GM21515 (cell line): Measurements from ENCODE around the gene FOXO1.

ENCODE experiments used
- ATAC-seq: cut with Tn5 transposase; IDR thresholded peaks from one replicate; pipeline ENCODE4 v1.9.1; 2021; ENCODE audit not compliant: unreplicated experiment

FOXO1 gene

DNA sequence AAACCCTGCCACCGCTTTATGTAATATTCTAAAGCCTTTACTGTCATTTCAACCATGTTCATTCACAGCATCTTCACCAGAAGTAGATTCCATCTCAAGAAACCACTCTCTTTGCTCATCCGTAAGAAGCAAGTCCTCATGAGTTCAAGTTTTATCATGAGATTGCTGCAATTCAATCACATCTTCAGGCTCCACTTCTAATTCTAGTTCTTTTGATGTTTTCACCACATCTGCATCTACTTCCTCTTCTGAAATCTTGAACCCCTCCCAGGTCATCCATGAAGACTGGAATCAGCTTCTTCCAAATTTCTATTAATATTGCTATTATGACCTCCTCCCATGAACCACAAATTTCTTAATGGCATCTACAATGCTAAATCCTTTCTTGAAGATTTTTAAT lies 83.9 kb downstream of the FOXO1 start:
- no peak for ATAC-seq

DNA sequence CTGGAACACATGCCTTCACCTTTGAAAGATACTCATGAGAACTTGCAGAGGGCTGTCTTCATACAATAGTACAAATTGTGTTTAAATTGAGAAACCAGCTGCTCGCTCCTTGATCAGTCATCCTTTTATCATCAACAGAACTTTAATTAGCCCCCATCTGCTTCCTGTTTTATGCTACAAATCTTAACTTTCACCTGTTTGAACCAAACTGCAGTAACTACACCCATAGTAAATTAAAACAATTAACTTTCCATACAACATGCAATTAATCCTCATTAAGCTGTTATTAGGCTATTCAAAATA lies 85.2 kb downstream of the FOXO1 start:
- ATAC-seq = no peak

DNA sequence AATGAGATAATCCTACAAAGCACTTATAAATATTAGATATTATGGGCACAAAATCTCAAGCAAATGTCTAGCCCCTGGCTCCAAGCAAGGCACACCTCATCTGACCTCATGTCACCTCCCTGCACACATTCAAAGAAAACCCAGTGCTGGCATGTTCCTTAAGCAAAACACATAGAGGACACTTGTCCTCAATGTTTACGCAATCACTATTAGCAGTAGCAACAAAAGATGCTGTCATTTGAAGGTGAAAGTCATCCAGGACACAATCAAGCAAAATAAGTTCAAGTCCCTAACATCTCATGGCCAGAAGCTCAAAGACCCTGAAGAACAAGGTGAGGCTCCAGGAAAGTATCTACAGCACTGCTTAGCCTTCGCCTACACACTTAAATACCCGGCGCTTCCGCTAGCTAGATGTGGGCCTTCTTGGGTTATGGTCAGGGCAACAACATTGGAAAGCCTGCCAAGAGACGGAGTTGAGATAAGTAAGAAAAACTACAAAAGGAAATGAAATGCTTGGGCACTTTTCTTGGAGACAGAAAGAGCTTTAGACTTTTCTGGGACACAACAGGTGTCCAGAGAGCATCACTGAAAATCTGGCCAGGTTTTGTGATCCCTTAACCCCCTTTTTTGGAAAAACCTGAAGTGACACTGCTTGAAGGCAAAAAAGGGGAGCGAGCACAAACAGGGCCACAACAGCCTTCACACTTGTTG lies 85.7 kb downstream of the FOXO1 start:
- ATAC-seq = no peak

DNA sequence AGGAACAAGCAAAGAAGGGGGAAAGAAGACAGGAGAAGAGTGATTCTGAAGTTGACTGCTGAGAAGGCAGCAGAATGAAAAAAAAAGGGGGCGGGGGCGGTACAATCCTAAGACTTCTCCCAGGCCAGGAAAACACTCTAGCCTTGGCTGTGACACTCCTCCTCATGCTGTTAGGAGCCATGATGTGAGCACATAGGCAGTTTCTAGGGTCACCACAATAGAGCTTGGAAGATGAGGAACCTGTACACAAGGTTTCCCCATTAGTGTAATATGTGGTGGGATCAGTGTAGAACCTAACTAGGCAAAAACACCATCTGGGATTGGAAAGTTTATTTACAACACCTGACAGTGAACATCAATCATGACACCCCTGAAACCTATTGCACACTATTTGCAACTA lies 86.9 kb downstream of the FOXO1 start:
- ATAC-seq = no peak

DNA sequence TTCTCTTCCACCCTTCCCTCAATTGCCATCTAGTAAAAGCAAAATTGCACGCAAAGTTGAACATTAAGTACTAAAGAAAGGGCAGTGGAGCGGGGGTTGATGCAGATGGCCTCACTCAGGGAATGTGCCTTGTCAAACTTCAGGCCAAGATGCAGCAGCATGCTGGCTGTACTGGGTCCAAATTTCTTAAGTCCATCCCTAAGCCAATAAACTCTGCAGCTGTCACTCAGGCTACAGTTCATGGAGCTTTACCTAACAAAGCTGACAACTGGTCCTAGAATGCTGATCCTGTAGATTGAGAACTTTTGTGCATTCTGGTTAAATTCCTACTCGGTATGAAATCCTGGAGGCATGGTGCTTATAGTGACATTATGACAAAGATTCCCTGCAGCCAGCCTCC lies 88.4 kb downstream of the FOXO1 start:
- ATAC-seq = no peak

DNA sequence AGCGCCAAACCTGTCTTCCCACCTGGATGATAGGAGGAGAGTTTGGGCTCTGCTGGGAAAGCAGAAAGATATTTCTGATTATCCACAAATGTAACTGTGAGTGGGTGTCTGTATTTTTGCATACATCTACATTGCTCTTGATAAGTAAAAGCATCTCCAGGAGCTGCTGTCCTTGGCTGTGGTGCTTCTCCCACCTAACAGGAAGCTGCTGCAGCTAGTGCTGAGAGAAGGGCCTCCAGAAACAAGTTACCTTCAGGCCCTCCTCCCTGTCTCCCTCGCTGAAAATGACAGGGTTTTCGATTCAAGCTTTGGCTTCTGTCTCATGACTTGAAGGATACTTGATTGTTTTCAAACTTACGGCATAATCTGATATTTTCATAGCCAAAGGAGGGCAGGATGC lies 90.1 kb downstream of the FOXO1 start:
- no peak for ATAC-seq

DNA sequence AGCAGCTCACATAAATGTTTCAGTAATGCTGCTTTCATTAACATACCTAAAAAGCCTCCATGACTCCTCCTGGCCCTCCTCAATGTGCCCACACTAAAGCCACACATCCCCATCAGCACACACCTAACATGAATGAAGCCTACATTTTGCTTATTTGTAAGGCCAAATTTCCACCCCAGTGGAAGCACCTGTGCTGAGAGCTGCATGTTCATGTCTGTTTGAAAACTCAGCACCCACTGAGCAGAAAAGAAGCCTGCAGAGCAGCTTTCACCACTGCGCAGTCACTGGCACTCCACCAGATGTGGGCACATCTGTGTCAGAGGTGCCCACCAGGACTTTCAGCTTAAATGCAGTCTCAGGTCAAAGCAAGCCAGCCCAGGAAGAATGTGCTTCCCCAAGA lies 93.5 kb downstream of the FOXO1 start:
- ATAC-seq = no peak

DNA sequence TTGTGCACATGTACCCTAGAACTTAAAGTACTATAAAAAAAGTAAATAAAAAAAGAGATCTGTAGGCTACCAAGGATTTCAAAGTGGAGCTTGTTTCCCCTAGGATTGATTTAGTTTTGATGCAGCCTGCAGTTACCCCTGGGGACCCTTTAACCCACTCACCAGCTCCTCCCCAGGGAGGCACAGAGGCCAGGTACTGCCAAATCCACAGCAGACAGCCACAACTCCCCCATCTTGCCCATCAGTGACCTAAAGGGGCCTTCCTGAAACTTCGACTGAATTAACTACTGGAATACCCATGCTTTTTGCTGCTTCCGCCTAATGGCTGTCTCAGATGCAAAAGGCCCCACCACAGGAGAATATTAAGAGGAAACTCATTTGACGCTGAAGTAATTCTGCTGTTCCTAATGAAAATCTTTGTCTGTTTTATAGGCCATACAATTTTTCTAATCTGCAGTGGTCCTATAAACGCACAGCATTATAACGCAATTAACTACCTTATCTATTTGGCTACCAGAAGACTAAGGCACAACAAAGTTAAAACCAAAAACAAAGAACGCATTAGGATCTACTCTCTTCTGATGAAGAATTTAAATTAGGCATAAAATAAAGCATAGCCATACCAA lies 95.0 kb downstream of the FOXO1 start:
- ATAC-seq = no peak

DNA sequence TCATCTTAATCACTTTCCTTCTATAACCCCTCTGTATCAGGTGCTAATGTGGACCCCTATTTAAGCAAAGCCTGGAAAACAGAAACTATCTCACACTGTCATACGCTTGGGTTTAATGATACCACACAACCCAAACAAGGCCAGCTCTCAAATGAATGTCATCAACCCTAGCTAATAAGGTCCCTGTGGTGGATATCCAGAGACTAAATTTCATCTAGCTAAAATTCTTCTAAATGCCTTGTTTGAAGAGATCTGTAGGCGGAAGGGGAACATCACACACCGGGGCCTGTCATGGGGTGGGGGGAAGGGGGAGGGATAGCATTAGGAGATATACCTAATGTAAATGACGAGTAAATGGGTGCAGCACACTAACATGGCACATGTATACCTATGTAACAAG lies 95.5 kb downstream of the FOXO1 start:
- no peak for ATAC-seq

DNA sequence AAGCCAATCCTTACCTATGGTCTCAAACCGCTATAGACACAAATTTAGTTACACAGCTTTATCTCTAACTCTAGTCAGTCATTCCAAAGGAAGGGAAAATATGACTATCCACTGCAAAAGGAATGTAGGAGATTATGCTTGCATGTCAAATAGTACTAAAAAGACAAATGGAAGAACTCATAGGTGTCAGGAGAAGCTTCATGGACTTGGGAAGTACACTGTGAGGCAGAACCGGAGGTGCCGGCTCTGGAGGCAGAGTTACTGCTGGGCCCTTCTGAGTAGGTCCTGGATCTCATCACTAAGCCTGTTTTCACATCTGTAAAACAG lies 97.5 kb downstream of the FOXO1 start:
- no peak for ATAC-seq

DNA sequence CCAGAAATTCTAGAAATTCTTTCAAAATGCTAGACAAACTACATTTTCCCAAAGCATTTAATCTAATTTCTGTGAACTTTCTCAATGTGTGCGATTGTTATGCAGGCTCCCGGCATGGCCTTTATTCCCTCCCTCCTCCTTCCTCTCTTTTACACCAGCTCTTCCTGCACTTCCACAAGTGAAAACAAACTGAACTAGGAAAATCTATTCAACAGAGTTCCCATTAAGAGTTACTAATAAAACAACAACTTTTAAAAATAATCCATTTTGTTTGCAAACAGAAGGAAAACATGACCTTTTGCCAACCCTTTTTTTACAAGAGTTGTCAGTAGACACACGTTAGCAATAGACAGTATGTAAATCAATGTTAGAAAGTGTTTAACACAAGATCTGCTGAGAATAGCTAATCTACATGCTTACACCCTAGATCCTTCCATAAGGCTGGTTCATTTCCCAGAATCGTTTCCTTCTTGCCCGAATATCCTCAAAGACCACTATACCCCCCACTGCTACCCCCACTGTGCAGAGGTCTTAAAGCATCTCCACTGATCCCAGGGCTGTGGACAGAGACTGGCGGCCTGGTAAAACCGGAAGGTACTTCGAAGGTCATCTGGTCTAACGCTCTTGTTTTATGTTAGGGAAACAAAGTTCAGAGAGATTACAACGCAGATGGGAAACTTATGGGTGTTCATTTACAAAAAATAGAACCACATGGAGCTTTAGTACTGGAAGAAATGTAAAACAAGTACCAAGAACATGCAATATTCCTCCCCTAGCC lies 98.0 kb downstream of the FOXO1 start:
- no peak for ATAC-seq

DNA sequence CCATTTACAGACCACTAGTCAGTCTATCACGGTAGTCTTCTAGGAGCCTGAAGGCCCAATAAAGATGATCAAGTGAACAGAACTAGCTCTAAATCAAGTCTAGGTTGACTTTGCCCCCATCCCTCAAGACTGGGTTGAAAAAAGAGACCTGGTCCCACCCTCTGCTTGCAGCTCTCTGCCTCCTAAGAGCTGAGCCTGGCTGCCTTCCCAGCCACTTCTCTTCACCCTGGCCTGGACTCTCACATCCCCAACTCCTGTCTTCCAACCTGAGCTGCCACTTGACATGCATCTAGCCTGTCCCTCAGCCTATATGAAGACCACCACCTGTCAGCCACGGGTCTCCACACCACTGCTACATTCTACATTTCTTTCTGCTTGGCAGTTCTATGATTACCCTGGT lies 99.6 kb downstream of the FOXO1 start:
- no peak for ATAC-seq

DNA sequence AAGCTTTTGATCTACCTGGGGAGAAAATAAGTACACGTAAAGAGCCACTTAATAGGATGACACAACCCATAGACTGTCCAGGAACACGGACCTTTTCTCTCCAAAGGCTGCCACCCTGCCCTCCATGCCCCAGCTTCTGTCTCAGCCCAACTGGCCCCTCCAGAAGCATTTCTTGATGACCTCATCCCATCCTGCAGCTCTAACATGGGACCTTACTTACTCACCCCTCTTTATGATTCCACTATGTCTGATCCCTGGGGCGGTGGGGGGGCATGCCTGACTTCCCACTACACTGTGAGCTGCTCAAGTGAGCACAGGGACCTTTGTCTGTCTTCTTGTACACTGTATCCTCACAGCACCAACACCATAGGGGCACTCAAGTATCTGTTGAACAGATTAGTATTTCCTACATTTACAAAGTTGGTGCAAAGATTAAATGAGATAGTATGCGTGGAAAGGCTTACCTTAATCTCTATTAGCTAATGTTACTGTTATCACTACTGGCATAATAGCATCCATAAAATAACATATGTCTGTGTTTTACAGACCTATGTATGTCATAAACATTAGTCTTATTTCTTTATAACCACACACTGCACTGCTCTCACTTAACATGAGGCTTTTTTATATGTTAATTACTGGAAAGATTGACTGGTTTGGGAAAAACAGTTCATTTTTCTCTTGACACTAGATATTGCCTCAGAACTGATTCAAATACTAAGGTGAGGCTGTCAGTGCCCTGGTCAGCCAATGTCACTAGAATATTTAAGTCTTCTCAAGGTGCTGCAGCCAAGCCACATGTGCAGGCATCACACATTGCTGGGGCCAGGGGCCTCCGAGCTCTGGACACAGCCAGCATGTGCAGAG lies 100.9 kb downstream of the FOXO1 start:
- no peak for ATAC-seq

DNA sequence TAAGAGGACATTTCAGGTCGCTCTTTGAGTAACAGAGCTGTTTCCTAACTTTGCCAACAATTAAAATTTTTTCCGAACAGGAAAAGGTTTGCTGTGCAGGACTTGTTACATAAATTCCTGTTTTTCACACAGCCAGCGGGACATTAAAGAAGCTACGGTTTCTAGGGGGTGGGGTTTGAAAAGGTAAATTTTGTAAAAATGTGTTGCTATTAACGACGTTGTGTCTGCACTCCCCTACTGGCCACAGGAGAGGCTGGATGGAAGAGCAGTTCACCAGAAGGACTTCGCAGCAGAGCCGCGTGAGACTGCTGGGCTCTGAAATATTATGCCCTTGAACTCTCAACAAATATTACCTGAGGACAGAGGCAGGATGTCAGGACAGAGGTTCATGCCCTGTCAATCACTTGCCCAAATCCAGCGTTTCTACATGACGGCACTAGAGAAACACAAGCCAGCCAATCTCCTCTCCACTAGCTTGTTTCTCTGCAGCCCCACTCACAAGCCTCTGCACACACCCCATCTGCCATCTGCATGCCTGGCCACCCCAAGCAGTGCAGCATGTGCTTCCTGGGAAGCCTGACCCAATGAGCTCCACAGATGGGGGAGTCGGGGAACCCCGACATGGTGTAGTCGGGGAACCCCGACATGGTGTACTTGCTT lies 102.0 kb downstream of the FOXO1 start:
- no peak for ATAC-seq

DNA sequence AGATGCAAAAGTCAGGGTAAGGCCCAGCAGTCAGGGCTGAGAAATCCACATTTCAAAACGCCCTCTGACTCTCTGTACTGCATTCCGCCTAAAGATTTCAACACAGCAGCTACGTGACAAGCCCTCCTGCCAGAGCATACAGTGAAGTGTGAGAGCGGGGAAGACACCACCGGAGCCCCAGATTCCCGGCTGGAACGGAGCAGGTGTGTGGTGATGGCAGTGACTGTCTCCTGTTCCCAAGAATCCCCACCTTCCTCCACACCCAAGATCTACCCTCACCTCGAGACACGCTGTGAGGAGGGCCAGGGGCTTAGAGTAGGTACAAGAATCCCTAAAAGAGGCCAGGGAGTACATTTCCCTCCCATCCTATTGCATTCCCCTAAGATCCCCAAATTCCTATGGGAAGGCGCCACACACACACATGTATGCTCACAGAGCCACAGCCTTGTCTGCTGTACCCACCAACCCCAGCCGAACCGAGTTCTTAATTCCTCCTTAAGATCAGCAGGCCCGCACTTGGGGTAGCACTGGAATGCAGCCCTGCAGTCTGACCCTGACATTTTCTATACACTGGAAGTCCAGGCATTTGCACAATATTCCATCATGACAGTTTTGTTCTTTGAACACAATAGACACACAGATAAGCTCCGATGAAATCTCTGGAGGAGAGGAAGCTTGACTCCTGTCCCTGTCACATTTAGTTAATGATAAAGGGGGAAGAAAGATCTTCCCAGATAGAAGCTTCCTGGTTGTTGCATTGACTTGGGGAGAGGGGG lies 102.9 kb downstream of the FOXO1 start:
- ATAC-seq = no peak

DNA sequence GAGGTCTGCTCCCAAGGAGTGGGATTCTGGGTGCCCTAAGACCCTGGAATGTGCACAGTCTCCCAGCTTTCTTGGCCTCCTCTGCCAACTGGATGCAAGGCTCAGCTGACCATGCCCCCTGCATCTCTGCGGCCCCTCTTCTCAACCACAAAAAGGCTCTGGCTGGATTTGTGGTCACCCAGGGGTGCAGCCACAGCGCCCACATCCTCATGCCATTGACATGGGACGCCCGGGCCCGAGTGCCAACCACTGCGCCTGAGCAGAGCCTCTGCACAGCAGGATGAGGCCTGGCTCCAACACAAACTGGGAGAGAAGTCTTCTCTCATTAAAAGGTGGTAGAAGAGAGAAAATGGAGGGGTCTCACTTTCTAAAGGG lies 103.5 kb downstream of the FOXO1 start:
- no peak for ATAC-seq

DNA sequence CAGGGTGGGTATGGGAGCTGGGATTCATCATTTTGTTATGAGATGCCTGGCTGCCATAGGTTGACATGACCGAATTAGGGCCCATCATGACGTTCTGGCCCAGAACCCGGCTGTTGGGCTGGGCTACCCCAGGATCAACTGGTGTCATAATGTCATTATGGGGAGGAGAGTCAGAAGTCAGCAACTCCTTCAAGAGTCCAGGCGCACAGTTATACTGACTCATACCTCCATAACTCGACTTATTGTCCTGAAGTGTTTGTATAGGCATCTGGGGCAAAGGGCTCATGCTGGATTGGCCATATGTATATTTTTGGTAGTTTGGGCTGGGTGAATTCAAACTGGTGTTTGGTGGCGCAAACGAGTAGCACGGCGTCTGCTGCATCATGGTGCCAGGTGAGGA lies 106.5 kb downstream of the FOXO1 start:
- ATAC-seq = no peak

DNA sequence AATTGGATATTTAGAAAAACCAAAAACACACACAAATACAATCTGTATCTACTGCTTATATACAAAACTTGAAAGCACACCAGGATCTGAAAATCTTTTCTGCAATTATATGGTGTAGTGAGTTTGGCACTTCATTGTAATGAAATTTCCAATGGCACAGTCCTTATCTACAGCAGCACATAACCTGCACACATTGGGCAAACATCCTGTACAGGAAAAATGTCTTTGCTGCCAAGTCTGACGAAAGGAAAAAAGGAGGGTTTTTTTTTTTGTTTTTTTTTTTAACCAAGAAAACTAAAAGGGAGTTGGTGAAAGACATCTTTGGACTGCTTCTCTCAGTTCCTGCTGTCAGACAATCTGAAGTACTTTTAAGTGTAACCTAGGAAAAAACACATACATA lies 107.8 kb downstream of the FOXO1 start:
- ATAC-seq = no peak

DNA sequence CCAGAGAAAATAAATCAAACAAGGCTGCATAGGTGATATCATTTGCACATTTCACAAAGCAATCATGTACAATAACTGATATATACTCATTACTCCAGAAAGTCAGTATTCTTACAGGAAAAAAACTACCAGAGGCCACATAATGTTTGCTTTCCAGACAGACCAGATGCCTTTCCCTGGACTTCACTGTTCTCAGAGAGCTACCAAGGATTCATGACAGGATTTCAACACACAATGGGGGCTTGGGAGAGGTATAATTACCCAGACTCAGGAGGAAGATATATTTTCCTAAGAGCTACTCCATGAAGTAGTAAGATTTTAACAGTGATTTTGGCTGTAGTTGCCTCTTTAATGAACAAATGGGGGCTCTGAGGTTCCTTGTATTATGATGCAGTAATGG lies 110.0 kb downstream of the FOXO1 start:
- no peak for ATAC-seq

DNA sequence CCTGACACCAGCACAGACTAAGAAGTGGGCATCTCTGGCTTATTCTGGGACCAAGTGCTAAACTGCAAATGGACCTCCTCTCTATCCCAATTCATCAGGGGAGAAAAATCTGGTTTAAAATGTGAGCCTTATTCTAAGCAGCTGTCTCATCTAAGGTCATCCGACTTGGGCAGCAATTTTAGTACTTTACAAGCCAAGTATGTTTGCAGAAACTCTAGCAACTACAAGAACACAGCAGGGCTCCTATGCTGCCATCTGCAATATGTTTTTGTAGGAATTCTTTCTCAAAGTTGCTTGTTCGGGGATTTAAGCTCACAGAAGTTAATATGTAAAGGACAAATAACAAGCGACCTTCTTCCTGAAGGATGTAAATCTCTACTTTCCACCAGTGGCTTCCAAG lies 113.1 kb downstream of the FOXO1 start:
- no peak for ATAC-seq

DNA sequence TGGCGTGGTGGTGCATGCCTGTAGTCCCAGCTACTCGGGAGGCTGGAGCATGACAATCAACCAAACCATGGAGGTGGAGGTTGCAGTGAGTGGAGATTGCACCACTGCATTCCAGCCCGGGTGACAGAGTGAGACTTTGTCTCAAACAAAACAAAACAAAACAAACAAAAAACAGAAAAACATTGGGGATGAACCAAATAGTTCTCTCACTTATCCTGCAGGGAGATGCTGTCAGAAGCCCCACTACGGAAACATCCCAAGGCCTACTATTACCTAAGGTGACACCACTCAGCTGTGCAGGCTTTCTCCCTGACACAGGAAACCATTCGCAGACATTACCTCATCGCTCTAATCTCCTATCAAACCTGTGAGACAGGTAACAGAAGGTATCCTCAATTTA lies 113.5 kb downstream of the FOXO1 start:
- ATAC-seq = no peak
